ENCODE data around the gene SUCLG1.

Gene SUCLG1

DNA sequence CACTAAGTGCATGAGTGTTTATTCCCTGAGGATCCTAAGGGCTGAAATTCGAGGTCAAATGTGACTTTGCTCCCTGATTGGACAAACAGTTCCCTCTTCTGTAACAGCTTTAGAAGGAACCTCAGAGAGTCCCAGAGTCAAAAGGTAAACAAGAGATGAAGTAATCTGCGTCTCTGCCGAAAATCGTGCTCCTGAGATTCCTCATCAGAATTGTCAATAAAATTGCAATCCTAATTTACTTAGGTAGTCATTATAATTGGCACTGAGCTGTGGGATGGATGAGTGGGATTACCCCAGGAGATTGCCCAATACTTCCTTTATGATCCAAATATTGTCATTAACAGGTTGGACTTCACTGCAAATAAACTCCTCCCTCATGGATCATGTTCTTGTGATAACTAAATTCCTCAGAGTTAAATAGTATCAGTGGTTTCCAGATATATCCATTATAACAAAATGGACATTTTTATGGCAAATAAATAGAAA, 907 bp upstream of the SUCLG1 start:
- Histone ChIP-seq H3K36me3 (ENCODE audit: control insufficient read depth in 1 of 2, insufficient read depth in 2 of 2, low read length in 2 of 2) (peaks cover 0 to 3% of the 10 kb centered on the region in 2 donors), H3K4me3 (ENCODE audit: low read depth in 1 of 2, low read length in 2 of 2) (peak overlapping the region; percentile 96 to 99), H3K9me3 (ENCODE audit: control insufficient read depth in 1 of 2, low read length in 2 of 2) (no peaks in the 10 kb centered on the region), H3K27me3 (ENCODE audit: low read depth, low read length) (no peaks in the 10 kb centered on the region), H3K27ac (ENCODE audit: low read length) (no peak overlapping the region), H3K4me1 (ENCODE audit: control insufficient read depth in 1 of 2, insufficient read depth in 2 of 2, low read length in 2 of 2) (peaks cover 13 to 28% of the 10 kb centered on the region in 2 donors)

DNA sequence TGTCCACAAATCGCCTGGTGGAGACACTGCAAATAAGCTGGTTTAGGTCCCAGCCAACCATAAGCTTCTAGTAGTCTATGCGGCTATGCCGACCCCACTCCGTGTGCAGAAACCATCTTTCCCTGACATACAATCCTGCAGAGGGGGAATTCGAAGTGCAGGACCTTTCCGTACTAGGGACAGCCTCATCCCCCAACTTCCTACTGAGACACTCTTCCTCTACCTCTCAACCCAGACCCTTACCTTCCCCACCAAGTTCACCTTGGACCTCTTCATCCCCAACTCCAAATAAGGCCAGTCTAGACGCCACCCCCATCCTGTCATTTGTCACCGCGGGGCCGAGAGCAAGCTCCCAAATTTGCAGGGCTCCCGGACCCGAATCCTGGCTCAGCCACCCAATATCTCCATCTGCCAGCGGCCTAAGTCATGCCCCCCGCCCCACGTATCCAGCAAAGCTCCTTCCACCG, 496 bp downstream of the SUCLG1 start:
- Histone ChIP-seq H3K9me3 (ENCODE audit: control insufficient read depth in 1 of 2, low read length in 2 of 2) (no peaks in the 10 kb centered on the region), H3K4me3 (ENCODE audit: low read depth in 1 of 2, low read length in 2 of 2) (peak overlapping the region; percentile 96 to 99), H3K36me3 (ENCODE audit: control insufficient read depth in 1 of 2, insufficient read depth in 2 of 2, low read length in 2 of 2) (peaks cover 0 to 3% of the 10 kb centered on the region in 2 donors), H3K27me3 (ENCODE audit: low read depth, low read length) (no peaks in the 10 kb centered on the region), H3K4me1 (ENCODE audit: control insufficient read depth in 1 of 2, insufficient read depth in 2 of 2, low read length in 2 of 2) (peaks cover 13 to 41% of the 10 kb centered on the region in 2 donors), H3K27ac (ENCODE audit: low read length) (peak overlapping the region; percentile 96)

DNA sequence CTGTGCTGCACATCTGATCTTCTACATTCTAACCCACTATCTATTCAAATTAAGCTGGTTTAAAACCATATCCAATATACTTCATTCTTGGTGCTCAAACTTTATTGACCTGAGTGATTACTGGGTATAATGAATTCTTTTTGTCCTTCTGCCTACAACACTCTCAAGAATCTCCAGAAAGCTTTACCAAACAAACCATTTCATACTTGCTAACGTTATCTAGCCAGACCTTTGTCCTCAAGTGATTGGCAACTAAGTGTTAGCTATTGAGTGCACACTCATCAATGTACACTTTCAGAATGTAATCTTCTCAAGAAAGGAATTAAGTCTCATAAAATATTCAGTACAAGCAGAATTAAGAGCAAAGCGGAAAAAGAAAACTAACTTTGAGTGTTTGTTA, 1.4 kb downstream of the SUCLG1 start:
- peak overlapping the region; percentile 96 for H3K27ac ChIP-seq (ENCODE audit: low read length)
- peaks cover 0 to 3% of the 10 kb centered on the region in 2 donors for H3K36me3 ChIP-seq (ENCODE audit: control insufficient read depth in 1 of 2, insufficient read depth in 2 of 2, low read length in 2 of 2)
- peak overlapping the region; percentile 96 to 99 for H3K4me3 ChIP-seq (ENCODE audit: low read depth in 1 of 2, low read length in 2 of 2)
- H3K9me3 ChIP-seq (ENCODE audit: control insufficient read depth in 1 of 2, low read length in 2 of 2): no peaks in the 10 kb centered on the region
- peaks cover 13 to 46% of the 10 kb centered on the region in 2 donors for H3K4me1 ChIP-seq (ENCODE audit: control insufficient read depth in 1 of 2, insufficient read depth in 2 of 2, low read length in 2 of 2)
- no peaks in the 10 kb centered on the region for H3K27me3 ChIP-seq (ENCODE audit: low read depth, low read length)

DNA sequence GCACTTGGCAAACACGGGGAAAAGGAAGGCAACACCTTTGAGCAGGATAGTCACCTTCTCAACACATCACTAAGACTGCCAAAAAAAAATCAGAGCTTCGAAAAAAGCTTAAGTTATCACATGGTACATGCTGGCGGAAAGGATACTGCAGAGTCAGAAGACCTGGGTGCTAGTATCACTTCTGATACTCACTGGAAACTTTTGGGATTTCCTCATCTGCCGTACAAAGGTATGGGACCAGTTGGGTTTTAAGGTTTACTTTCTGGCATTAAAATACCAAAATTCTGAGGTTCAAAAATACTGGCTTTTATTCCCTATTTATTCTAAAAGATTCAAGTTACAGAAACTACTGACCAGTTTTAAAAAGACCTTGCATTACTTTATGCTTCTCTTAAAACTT, 2.9 kb downstream of the SUCLG1 start:
- Histone ChIP-seq H3K27me3 (ENCODE audit: low read depth, low read length) (no peaks in the 10 kb centered on the region), H3K27ac (ENCODE audit: low read length) (no peak overlapping the region), H3K36me3 (ENCODE audit: control insufficient read depth in 1 of 2, insufficient read depth in 2 of 2, low read length in 2 of 2) (peaks cover 0 to 3% of the 10 kb centered on the region in 2 donors), H3K4me1 (ENCODE audit: control insufficient read depth in 1 of 2, insufficient read depth in 2 of 2, low read length in 2 of 2) (peaks cover 13 to 57% of the 10 kb centered on the region in 2 donors), H3K9me3 (ENCODE audit: control insufficient read depth in 1 of 2, low read length in 2 of 2) (no peaks in the 10 kb centered on the region), H3K4me3 (ENCODE audit: low read depth in 1 of 2, low read length in 2 of 2) (no peak overlapping the region)

DNA sequence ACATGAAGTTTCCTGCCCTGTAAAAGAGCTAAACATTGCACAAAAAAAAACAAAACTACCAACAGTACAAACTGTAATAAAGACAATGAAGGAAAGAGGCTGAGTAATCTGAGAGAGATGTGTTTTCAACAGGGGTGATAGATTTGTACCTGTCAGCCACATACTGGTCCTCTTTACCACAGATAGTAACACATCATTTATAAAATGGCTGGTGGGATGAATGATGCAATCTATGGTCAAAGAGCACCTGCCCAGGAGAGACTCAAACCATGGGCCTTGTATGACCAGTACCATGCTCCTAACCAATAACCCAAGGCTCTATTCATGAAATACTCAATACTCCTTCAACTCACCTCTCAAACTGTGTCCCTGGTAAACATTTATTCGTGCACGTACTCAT, 4.5 kb downstream of the SUCLG1 start:
- Histone ChIP-seq H3K27ac (ENCODE audit: low read length) (no peak overlapping the region), H3K27me3 (ENCODE audit: low read depth, low read length) (no peaks in the 10 kb centered on the region), H3K36me3 (ENCODE audit: control insufficient read depth in 1 of 2, insufficient read depth in 2 of 2, low read length in 2 of 2) (peaks cover 0 to 3% of the 10 kb centered on the region in 2 donors), H3K4me3 (ENCODE audit: low read depth in 1 of 2, low read length in 2 of 2) (no peak overlapping the region), H3K4me1 (ENCODE audit: control insufficient read depth in 1 of 2, insufficient read depth in 2 of 2, low read length in 2 of 2) (peaks cover 13 to 67% of the 10 kb centered on the region in 2 donors), H3K9me3 (ENCODE audit: control insufficient read depth in 1 of 2, low read length in 2 of 2) (no peaks in the 10 kb centered on the region)

DNA sequence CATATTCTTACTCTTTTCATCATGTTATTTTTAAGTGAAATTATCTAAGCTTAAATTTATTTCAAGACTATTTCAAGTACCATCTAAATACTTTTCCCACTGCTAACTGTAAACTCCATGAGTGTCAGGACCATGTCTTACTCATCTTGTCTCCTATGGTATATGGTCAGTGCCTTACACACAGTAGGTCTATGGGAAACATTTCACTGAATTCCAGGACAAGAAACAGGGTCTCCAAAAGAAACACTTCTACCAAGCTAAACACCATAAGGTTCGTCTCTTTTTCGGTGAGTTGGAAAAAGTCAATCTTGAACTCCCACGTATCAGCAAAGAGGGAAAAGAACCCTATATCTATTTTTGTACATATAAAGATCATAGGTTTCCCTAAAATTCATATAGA, 6.5 kb downstream of the SUCLG1 start:
- H3K4me1 ChIP-seq (ENCODE audit: control insufficient read depth in 1 of 2, insufficient read depth in 2 of 2, low read length in 2 of 2): peaks cover 7 to 62% of the 10 kb centered on the region in 2 donors
- H3K27me3 ChIP-seq (ENCODE audit: low read depth, low read length): no peaks in the 10 kb centered on the region
- no peak overlapping the region for H3K27ac ChIP-seq (ENCODE audit: low read length)
- no peaks in the 10 kb centered on the region for H3K9me3 ChIP-seq (ENCODE audit: control insufficient read depth in 1 of 2, low read length in 2 of 2)
- peaks cover 0 to 4% of the 10 kb centered on the region in 2 donors for H3K36me3 ChIP-seq (ENCODE audit: control insufficient read depth in 1 of 2, insufficient read depth in 2 of 2, low read length in 2 of 2)
- no peak overlapping the region for H3K4me3 ChIP-seq (ENCODE audit: low read depth in 1 of 2, low read length in 2 of 2)

DNA sequence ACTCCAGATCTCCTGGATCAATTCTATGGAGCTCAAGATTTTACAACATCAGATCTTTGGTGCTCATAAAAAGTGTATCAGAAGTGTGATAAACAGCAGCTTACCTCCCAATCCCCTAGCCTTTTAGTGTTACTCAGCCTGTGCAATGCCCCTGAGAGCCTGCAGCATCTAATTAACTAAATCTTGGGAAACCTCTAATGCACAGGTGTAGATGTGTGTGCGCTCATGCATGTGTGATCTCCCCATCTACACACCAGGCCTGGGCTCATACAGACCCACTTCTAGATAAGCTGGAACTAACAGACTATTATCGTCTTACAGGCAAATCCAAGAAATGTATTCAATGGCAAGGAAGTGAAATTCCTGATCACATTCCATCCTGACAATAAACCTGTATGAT, 7.5 kb downstream of the SUCLG1 start:
- H3K36me3 ChIP-seq (ENCODE audit: control insufficient read depth in 1 of 2, insufficient read depth in 2 of 2, low read length in 2 of 2): peaks cover 0 to 4% of the 10 kb centered on the region in 2 donors
- no peaks in the 10 kb centered on the region for H3K27me3 ChIP-seq (ENCODE audit: low read depth, low read length)
- H3K27ac ChIP-seq (ENCODE audit: low read length): no peak overlapping the region
- no peaks in the 10 kb centered on the region for H3K9me3 ChIP-seq (ENCODE audit: control insufficient read depth in 1 of 2, low read length in 2 of 2)
- no peak overlapping the region for H3K4me3 ChIP-seq (ENCODE audit: low read depth in 1 of 2, low read length in 2 of 2)
- peaks cover 0 to 52% of the 10 kb centered on the region in 2 donors for H3K4me1 ChIP-seq (ENCODE audit: control insufficient read depth in 1 of 2, insufficient read depth in 2 of 2, low read length in 2 of 2)

DNA sequence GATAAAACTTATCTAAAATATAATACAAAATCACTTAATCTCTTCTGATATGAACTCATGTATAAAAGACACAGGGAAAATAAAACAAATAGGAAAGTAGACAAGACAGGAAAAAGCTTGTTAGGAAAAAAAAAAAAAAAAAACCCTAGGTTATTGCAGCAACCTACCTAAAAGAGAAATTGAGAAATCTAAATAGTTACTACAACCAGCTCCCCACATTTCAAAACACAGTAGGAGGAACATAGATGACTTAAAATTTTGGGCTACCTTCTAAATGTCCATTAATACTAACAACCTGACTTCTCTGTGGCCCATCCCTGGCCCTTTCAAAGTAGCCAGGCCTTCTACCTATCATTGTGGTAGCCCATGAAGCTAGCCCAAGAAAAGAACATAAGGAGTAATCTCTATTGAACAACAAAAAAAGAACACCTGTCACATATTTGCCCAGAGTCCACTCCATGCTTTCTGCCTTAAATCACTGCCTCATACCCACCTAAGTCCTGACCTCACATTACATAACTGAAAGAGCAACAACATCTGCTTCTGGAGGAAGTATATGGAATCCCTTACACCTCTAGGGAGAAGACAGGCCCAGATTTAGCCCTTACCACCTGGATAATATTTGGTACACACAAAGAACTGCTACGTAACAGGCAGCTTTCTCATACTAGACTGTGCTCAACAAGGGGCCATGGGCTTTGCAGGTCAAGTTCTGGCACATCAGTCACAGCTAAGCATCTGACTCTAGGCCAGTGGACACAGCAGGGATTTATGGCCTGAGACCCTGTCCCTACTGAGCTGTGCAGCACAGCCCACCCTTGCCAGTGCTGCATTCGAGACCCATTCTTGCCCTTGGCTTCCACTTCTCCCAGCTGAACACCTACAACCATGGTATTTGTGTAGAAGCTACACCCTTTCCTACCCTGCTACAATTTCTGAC, 8.5 kb downstream of the SUCLG1 start:
- no peak overlapping the region for H3K4me3 ChIP-seq (ENCODE audit: low read depth in 1 of 2, low read length in 2 of 2)
- no peak overlapping the region for H3K27ac ChIP-seq (ENCODE audit: low read length)
- H3K4me1 ChIP-seq (ENCODE audit: control insufficient read depth in 1 of 2, insufficient read depth in 2 of 2, low read length in 2 of 2): peaks cover 0 to 45% of the 10 kb centered on the region in 2 donors
- peaks cover 4 to 13% of the 10 kb centered on the region in 2 donors for H3K36me3 ChIP-seq (ENCODE audit: control insufficient read depth in 1 of 2, insufficient read depth in 2 of 2, low read length in 2 of 2)
- no peaks in the 10 kb centered on the region for H3K9me3 ChIP-seq (ENCODE audit: control insufficient read depth in 1 of 2, low read length in 2 of 2)
- no peaks in the 10 kb centered on the region for H3K27me3 ChIP-seq (ENCODE audit: low read depth, low read length)

DNA sequence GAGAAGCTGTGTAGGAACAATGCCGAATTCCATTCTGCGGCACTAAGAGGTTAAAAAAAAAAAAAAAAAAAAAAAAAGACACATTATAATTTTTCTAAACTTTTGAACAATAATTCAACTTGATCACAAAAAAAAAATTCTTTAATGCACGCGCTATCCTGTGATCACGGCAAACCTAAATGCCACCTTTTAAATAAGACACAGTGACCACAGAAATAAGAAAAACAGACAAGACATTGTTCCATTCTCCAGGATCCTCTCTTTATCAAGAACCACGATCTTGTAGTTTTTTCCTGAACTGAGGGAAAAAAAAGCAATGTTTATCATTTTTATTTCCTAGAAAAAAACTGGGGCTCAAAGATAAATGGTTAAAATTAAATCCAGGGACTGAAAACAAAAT, 9.4 kb downstream of the SUCLG1 start:
- H3K4me1 ChIP-seq (ENCODE audit: control insufficient read depth in 1 of 2, insufficient read depth in 2 of 2, low read length in 2 of 2): peaks cover 0 to 44% of the 10 kb centered on the region in 2 donors
- no peak overlapping the region for H3K27ac ChIP-seq (ENCODE audit: low read length)
- H3K36me3 ChIP-seq (ENCODE audit: control insufficient read depth in 1 of 2, insufficient read depth in 2 of 2, low read length in 2 of 2): peaks cover 7 to 17% of the 10 kb centered on the region in 2 donors
- H3K27me3 ChIP-seq (ENCODE audit: low read depth, low read length): no peaks in the 10 kb centered on the region
- no peaks in the 10 kb centered on the region for H3K9me3 ChIP-seq (ENCODE audit: control insufficient read depth in 1 of 2, low read length in 2 of 2)
- H3K4me3 ChIP-seq (ENCODE audit: low read depth in 1 of 2, low read length in 2 of 2): no peak overlapping the region

DNA sequence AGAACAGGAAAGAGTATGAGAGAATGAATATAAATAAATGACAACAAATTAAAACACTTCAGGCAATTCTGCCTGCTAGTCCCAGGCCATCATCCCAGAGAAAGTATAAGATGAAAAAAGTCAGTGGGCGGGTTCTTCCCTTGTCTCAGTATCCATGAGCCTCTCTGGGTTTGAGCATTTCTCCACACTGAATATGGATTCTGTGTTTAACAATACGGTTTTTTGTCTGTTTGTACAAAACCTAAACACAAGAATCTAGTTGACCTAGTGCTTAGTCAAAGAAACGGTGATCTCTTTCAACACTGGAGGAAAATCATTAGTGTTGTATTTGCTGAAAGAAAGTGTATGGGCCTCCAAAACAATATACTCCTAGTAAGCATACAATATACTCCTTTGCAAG, 10.0 kb downstream of the SUCLG1 start:
- Histone ChIP-seq H3K4me3 (ENCODE audit: low read depth in 1 of 2, low read length in 2 of 2) (no peak overlapping the region), H3K9me3 (ENCODE audit: control insufficient read depth in 1 of 2, low read length in 2 of 2) (no peaks in the 10 kb centered on the region), H3K27me3 (ENCODE audit: low read depth, low read length) (no peaks in the 10 kb centered on the region), H3K4me1 (ENCODE audit: control insufficient read depth in 1 of 2, insufficient read depth in 2 of 2, low read length in 2 of 2) (peaks cover 0 to 37% of the 10 kb centered on the region in 2 donors), H3K27ac (ENCODE audit: low read length) (no peak overlapping the region), H3K36me3 (ENCODE audit: control insufficient read depth in 1 of 2, insufficient read depth in 2 of 2, low read length in 2 of 2) (peaks cover 7 to 17% of the 10 kb centered on the region in 2 donors)

DNA sequence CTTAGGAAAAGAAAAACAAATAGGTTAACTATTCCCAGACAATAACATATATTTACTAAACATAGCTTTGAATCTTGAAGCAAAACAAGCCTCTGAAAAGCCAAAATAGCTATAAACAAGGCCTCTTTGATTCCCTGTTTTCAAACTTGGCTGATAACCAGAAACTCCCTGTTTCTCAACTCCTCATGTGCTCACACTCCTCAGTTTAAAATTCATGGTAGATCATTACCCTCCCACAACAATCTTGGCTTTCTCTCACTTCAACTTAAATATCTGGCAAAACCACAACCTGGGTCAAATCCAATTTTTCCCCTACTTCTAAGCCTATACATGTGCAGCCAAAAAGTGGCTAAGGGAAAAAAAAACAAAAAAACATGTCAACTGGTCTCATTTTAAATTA, 15.6 kb downstream of the SUCLG1 start:
- H3K9me3 ChIP-seq (ENCODE audit: control insufficient read depth in 1 of 2, low read length in 2 of 2): no peaks in the 10 kb centered on the region

More for the DNA sequence above, 15.6 kb downstream of the SUCLG1 start:
- no peaks in the 10 kb centered on the region for H3K4me1 ChIP-seq (ENCODE audit: control insufficient read depth in 1 of 2, insufficient read depth in 2 of 2, low read length in 2 of 2)
- no peaks in the 10 kb centered on the region for H3K27me3 ChIP-seq (ENCODE audit: low read depth, low read length)
- no peak overlapping the region for H3K27ac ChIP-seq (ENCODE audit: low read length)
- no peak overlapping the region for H3K4me3 ChIP-seq (ENCODE audit: low read depth in 1 of 2, low read length in 2 of 2)
- peaks cover 51 to 58% of the 10 kb centered on the region in 2 donors for H3K36me3 ChIP-seq (ENCODE audit: control insufficient read depth in 1 of 2, insufficient read depth in 2 of 2, low read length in 2 of 2)

Data from muscle layer of duodenum (tissue), 2 donors.